A549 (cell line): ENCODE measurements around the gene TBC1D12.

Experiments
- GATA3 ChIP-seq: IDR thresholded peaks from 2 replicates; pipeline ENCODE4 v1.6.1; 2012; ENCODE audit warnings: borderline replicate concordance
- JUNB ChIP-seq: fragments of >200 bp; sonication (Bioruptor Twin); formaldehyde crosslinking; IDR thresholded peaks from 2 replicates; pipeline ENCODE4 v1.6.1; 2016
- POLR2A ChIP-seq: IDR thresholded peaks from 2 replicates; pipeline ENCODE4 v1.6.1; 2012; ENCODE audit warnings: mild to moderate bottlenecking, low read length
- TF ChIP-seq, protein P1 (sequence below): IDR thresholded peaks from 2 replicates; pipeline ENCODE4 v1.6.1; 2012
- TF ChIP-seq, protein P2 (sequence below): fragments of >200 bp; sonication (Bioruptor Twin); formaldehyde crosslinking; IDR thresholded peaks from 3 replicates; pipeline ENCODE4 v1.6.1; 2016
- TF ChIP-seq, protein P3 (sequence below): fragments of >200 bp; sonication (Bioruptor Twin); formaldehyde crosslinking; IDR thresholded peaks from 3 replicates; pipeline ENCODE4 v1.5.1; 2016

DNA sequence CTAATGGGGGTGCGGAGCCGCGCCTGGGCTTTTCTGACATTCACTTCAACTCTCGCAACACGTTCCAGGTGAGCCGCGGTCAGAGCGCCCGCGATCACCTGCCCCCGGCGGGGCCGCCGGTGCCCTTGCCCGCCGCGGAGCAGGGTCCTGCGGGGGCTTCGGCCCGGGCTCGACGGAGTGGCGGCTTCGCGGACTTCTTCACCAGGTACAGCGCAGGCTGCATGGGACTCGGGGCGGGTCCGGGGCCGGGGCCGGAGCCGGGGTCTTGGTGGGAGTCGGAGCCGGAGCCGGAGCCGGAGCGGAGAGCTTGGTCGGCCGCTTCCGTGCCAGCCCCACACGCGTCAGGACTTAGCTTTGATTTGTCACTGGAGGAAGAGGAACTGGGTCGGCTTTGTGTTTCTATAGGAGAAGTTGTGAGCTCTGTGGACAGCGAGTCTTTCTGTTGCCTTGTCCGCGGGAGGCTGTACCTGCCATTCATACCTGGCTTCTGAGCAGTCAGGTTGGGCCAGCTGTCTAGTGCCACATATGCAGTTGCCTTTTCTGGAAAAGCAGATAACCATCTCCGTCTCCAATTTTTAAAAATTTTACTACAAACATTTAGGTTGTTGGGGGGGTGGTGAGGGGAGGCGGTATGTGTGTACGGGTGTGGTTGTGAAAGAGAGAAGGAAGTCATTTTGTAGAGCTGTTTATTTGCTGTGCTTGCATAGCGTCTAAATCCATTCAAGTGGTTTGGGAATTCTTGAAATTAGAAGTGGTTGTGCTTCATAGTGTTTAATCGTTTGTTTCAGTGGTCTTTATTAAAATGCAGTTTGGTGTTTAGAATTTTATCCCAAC lies 1.3 kb downstream of the TBC1D12 start:
- TF ChIP-seq POLR2A (no peak), GATA3 (no peak), JUNB (no peak)
- TF ChIP-seq, protein P1, sequence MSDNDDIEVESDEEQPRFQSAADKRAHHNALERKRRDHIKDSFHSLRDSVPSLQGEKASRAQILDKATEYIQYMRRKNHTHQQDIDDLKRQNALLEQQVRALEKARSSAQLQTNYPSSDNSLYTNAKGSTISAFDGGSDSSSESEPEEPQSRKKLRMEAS = no peak; the same call in 1 of the 2 replicates
- TF ChIP-seq, protein P2, sequence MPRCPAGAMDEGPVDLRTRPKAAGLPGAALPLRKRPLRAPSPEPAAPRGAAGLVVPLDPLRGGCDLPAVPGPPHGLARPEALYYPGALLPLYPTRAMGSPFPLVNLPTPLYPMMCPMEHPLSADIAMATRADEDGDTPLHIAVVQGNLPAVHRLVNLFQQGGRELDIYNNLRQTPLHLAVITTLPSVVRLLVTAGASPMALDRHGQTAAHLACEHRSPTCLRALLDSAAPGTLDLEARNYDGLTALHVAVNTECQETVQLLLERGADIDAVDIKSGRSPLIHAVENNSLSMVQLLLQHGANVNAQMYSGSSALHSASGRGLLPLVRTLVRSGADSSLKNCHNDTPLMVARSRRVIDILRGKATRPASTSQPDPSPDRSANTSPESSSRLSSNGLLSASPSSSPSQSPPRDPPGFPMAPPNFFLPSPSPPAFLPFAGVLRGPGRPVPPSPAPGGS = no peak
- TF ChIP-seq, protein P3, sequence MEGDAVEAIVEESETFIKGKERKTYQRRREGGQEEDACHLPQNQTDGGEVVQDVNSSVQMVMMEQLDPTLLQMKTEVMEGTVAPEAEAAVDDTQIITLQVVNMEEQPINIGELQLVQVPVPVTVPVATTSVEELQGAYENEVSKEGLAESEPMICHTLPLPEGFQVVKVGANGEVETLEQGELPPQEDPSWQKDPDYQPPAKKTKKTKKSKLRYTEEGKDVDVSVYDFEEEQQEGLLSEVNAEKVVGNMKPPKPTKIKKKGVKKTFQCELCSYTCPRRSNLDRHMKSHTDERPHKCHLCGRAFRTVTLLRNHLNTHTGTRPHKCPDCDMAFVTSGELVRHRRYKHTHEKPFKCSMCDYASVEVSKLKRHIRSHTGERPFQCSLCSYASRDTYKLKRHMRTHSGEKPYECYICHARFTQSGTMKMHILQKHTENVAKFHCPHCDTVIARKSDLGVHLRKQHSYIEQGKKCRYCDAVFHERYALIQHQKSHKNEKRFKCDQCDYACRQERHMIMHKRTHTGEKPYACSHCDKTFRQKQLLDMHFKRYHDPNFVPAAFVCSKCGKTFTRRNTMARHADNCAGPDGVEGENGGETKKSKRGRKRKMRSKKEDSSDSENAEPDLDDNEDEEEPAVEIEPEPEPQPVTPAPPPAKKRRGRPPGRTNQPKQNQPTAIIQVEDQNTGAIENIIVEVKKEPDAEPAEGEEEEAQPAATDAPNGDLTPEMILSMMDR = no peak
